Measurements from ENCODE around the gene WDR18. TPM values are rescaled to one million over a fixed set of nuclear protein-coding genes. Genes with fewer than 3 reads are reported as not detected.

WDR18 gene
- total RNA-seq, 1 donor from 2014 or later = 60.0 TPM

- peaks cover 22% of the 10 kb centered on the region for H3K4me1 ChIP-seq (ENCODE audit: insufficient read depth, low read length)
- H4K20me1 ChIP-seq (ENCODE audit: insufficient read depth, low read length) = peaks cover 73% of the 10 kb centered on the region
- H2AFZ ChIP-seq (ENCODE audit: low read depth, low read length) = no peak overlapping the region
- no peak overlapping the region for H3K4me3 ChIP-seq (ENCODE audit: insufficient read depth, low read depth, low read length)
- peaks cover 20% of the 10 kb centered on the region for H3K36me3 ChIP-seq (ENCODE audit: insufficient read depth, low read length)
- Mint-ChIP-seq H3K9me3 (ENCODE audit: unreplicated experiment) (no peaks in the 10 kb centered on the region), H3K27me3 (ENCODE audit: low read depth, unreplicated experiment) (no peaks in the 10 kb centered on the region), H3K4me3 (ENCODE audit: unreplicated experiment) (no peak overlapping the region), H3K4me1 (ENCODE audit: low read depth, unreplicated experiment) (peaks cover 16% of the 10 kb centered on the region), H3K36me3 (ENCODE audit: low read depth, unreplicated experiment) (peaks cover 18% of the 10 kb centered on the region), H3K27ac (ENCODE audit: unreplicated experiment) (peak overlapping the region; percentile 62)
- no peak overlapping the region for H3K9ac ChIP-seq (ENCODE audit: low read length)
- H3K79me2 ChIP-seq (ENCODE audit: insufficient read depth, low read length) = peaks cover 65% of the 10 kb centered on the region
- no peak for DNase-seq (ENCODE audit: low read depth)
- H3K27ac ChIP-seq (ENCODE audit: low read depth, low read length) = no peak overlapping the region
- TF ChIP-seq EZH2 (IDR thresholded peaks at IDR 0.05; ENCODE audit: insufficient read depth, low read length) = no peak
- TF ChIP-seq CTCF (IDR thresholded peaks at IDR 0.05; ENCODE audit: insufficient read depth, low read depth, low read length) = no peak
- no peak overlapping the region for H3K4me2 ChIP-seq (ENCODE audit: low read length)
- FAIRE-seq = no peak
- no peaks in the 10 kb centered on the region for H3K27me3 ChIP-seq (ENCODE audit: insufficient read depth, low read length)
- no peaks in the 10 kb centered on the region for H3K9me3 ChIP-seq (ENCODE audit: insufficient read depth, low read depth, low read length)
Observed at GRCh38 chr19:1032264-1032867, 48.2 kb downstream of the WDR18 start.

- H3K36me3 ChIP-seq (ENCODE audit: insufficient read depth, low read length) = peaks cover 33% of the 10 kb centered on the region
- no peak for DNase-seq (ENCODE audit: low read depth)
- H3K27ac ChIP-seq (ENCODE audit: low read depth, low read length) = no peak overlapping the region
- Mint-ChIP-seq H3K27ac (ENCODE audit: unreplicated experiment) (no peak overlapping the region), H3K9me3 (ENCODE audit: unreplicated experiment) (no peaks in the 10 kb centered on the region), H3K4me3 (ENCODE audit: unreplicated experiment) (no peak overlapping the region), H3K4me1 (ENCODE audit: low read depth, unreplicated experiment) (peaks cover 22% of the 10 kb centered on the region), H3K36me3 (ENCODE audit: low read depth, unreplicated experiment) (peaks cover 27% of the 10 kb centered on the region), H3K27me3 (ENCODE audit: low read depth, unreplicated experiment) (no peaks in the 10 kb centered on the region)
- peaks cover 28% of the 10 kb centered on the region for H3K79me2 ChIP-seq (ENCODE audit: insufficient read depth, low read length)
- no peaks in the 10 kb centered on the region for H3K27me3 ChIP-seq (ENCODE audit: insufficient read depth, low read length)
- no peak overlapping the region for H2AFZ ChIP-seq (ENCODE audit: low read depth, low read length)
- TF ChIP-seq EZH2 (IDR thresholded peaks at IDR 0.05; ENCODE audit: insufficient read depth, low read length) = no peak
- no peak for TF ChIP-seq CTCF (IDR thresholded peaks at IDR 0.05; ENCODE audit: insufficient read depth, low read depth, low read length)
- H3K9me3 ChIP-seq (ENCODE audit: insufficient read depth, low read depth, low read length) = no peaks in the 10 kb centered on the region
- H3K9ac ChIP-seq (ENCODE audit: low read length) = no peak overlapping the region
- no peak overlapping the region for H3K4me2 ChIP-seq (ENCODE audit: low read length)
- peaks cover 35% of the 10 kb centered on the region for H3K4me1 ChIP-seq (ENCODE audit: insufficient read depth, low read length)
- FAIRE-seq = no peak
- no peak overlapping the region for H3K4me3 ChIP-seq (ENCODE audit: insufficient read depth, low read depth, low read length)
- peaks cover 70% of the 10 kb centered on the region for H4K20me1 ChIP-seq (ENCODE audit: insufficient read depth, low read length)
Observed at GRCh38 chr19:1035998-1036621, 52.0 kb downstream of the WDR18 start.

GRCh38 chr19:1037621-1038064 lies 53.5 kb downstream of the WDR18 start:
- peaks cover 36% of the 10 kb centered on the region for H3K4me1 ChIP-seq (ENCODE audit: insufficient read depth, low read length)
- H3K36me3 ChIP-seq (ENCODE audit: insufficient read depth, low read length) = peaks cover 23% of the 10 kb centered on the region
- H3K27ac ChIP-seq (ENCODE audit: low read depth, low read length) = peak overlapping the region; percentile 19
- peaks cover 23% of the 10 kb centered on the region for H3K4me1 Mint-ChIP-seq (ENCODE audit: low read depth, unreplicated experiment)
- TF ChIP-seq CTCF (IDR thresholded peaks at IDR 0.05; ENCODE audit: insufficient read depth, low read depth, low read length) (no peak), EZH2 (IDR thresholded peaks at IDR 0.05; ENCODE audit: insufficient read depth, low read length) (no peak)
- no peak for DNase-seq (ENCODE audit: low read depth)
- peaks cover 17% of the 10 kb centered on the region for H3K79me2 ChIP-seq (ENCODE audit: insufficient read depth, low read length)
- H3K9ac ChIP-seq (ENCODE audit: low read length) = no peak overlapping the region
- peak overlapping the region; percentile 72 for H3K4me3 Mint-ChIP-seq (ENCODE audit: unreplicated experiment)
- H2AFZ ChIP-seq (ENCODE audit: low read depth, low read length) = no peak overlapping the region
- H3K36me3 Mint-ChIP-seq (ENCODE audit: low read depth, unreplicated experiment) = peaks cover 23% of the 10 kb centered on the region
- no peaks in the 10 kb centered on the region for H3K27me3 ChIP-seq (ENCODE audit: insufficient read depth, low read length)
- no peak overlapping the region for H3K4me3 ChIP-seq (ENCODE audit: insufficient read depth, low read depth, low read length)
- H3K4me2 ChIP-seq (ENCODE audit: low read length) = peak overlapping the region; percentile 54
- H3K9me3 ChIP-seq (ENCODE audit: insufficient read depth, low read depth, low read length) = no peaks in the 10 kb centered on the region
- FAIRE-seq = no peak
- no peak overlapping the region for H3K27ac Mint-ChIP-seq (ENCODE audit: unreplicated experiment)
- H3K9me3 Mint-ChIP-seq (ENCODE audit: unreplicated experiment) = no peaks in the 10 kb centered on the region
- H4K20me1 ChIP-seq (ENCODE audit: insufficient read depth, low read length) = peaks cover 59% of the 10 kb centered on the region
- no peaks in the 10 kb centered on the region for H3K27me3 Mint-ChIP-seq (ENCODE audit: low read depth, unreplicated experiment)
